SU-DHL-6 (cell line): ENCODE results near the gene TIAM2.

Experiments
- H2AFZ ChIP-seq: fragments of 200-600 bp; sonication (generic); 2 replicates; pipeline ENCODE4 v1.6.1; 2014; ENCODE audit warnings: low read depth, mild to moderate bottlenecking, moderate library complexity, mixed read lengths, antibody characterized with exemption, low read length; ENCODE audit not compliant: severe bottlenecking
- H3F3A ChIP-seq: fragments of 200-600 bp; shearing (Covaris generic); 2 replicates; pipeline ENCODE4 v1.6.0; 2016; ENCODE audit warnings: antibody characterized with exemption, mild to moderate bottlenecking; ENCODE audit not compliant: insufficient read depth
- H3K27ac ChIP-seq: fragments of 200-600 bp; sonication (generic); 2 replicates; pipeline ENCODE4 v1.5.1; 2016; ENCODE audit warnings: low read depth, mild to moderate bottlenecking, low read length, moderate library complexity, mixed read lengths
- H3K27me3 ChIP-seq: fragments of 200-600 bp; sonication (generic), shearing (Covaris generic); 2 replicates; pipeline ENCODE4 v1.6.0; 2014; ENCODE audit warnings: mild to moderate bottlenecking, low read length
- H3K36me3 ChIP-seq: fragments of 200-600 bp; sonication (generic); 2 replicates; pipeline ENCODE4 v1.6.1; 2014; ENCODE audit warnings: mild to moderate bottlenecking, low read length, mixed read lengths
- H3K4me2 ChIP-seq: fragments of 300-600, 200-600 bp; shearing (Covaris generic), sonication (generic); 2 replicates; pipeline ENCODE4 v1.6.0; 2014; ENCODE audit warnings: low read length, low read depth, mild to moderate bottlenecking; ENCODE audit not compliant: poor library complexity, severe bottlenecking
- H3K4me3 ChIP-seq: fragments of 200-600 bp; sonication (generic); 2 replicates; pipeline ENCODE4 v1.5.1; 2014; ENCODE audit warnings: antibody characterized with exemption, low read length, mild to moderate bottlenecking, mixed read lengths; ENCODE audit not compliant: insufficient read depth, poor library complexity, severe bottlenecking
- H3K79me2 ChIP-seq: fragments of 200-600 bp; sonication (generic); 2 replicates; pipeline ENCODE4 v1.6.1; 2014; ENCODE audit warnings: mild to moderate bottlenecking, low read length, moderate library complexity; ENCODE audit not compliant: insufficient read depth
- H3K9ac ChIP-seq: fragments of 200-600 bp; sonication (generic); 2 replicates; pipeline ENCODE4 v1.7.0; 2014; ENCODE audit warnings: mild to moderate bottlenecking, low read length
- H3K9me2 ChIP-seq: fragments of 200-600 bp; sonication (generic); replicated peaks from 2 replicates; pipeline ENCODE4 v1.6.1; 2014; ENCODE audit warnings: low read length; ENCODE audit not compliant: insufficient read depth
- H3K9me3 ChIP-seq: fragments of 200-600 bp; sonication (generic); 2 replicates; pipeline ENCODE4 v1.6.1; 2014; ENCODE audit warnings: low read length, mixed read lengths; ENCODE audit not compliant: insufficient read depth
- H4K20me1 ChIP-seq: fragments of 200-600 bp; sonication (generic); 2 replicates; pipeline ENCODE4 v1.6.1; 2014; ENCODE audit warnings: low read depth, mild to moderate bottlenecking, antibody characterized with exemption, low read length, moderate library complexity, mixed read lengths
- CTCF ChIP-seq: fragments of 200-600 bp; sonication (generic); IDR thresholded peaks from one replicate; pipeline ENCODE4 v1.5.1; 2017; ENCODE audit warnings: antibody characterized with exemption, mild to moderate bottlenecking, low read length, moderate library complexity; ENCODE audit not compliant: insufficient read depth, poor library complexity, severe bottlenecking
- EZH2phosphoT487 ChIP-seq: fragments of 200-600 bp; sonication (generic), shearing (Covaris generic); conservative IDR thresholded peaks from 2 replicates; pipeline ENCODE4 v1.6.1; 2018; ENCODE audit warnings: mild to moderate bottlenecking, antibody characterized with exemption, low read length, moderate library complexity, mixed read lengths

TIAM2 gene

GRCh38 chr6:155054491-155055250, 59.6 kb downstream of the TIAM2 start:
- Histone ChIP-seq H3K4me2 (no peak overlapping the region), H3F3A (no peaks in the 10 kb centered on the region), H3K9me2 (no peaks in the 10 kb centered on the region), H4K20me1 (no peaks in the 10 kb centered on the region), H3K27ac (no peak overlapping the region), H3K79me2 (no peaks in the 10 kb centered on the region), H3K4me3 (no peak overlapping the region), H2AFZ (no peak overlapping the region), H3K9me3 (no peaks in the 10 kb centered on the region), H3K9ac (no peak overlapping the region), H3K27me3 (no peaks in the 10 kb centered on the region), H3K36me3 (no peaks in the 10 kb centered on the region)
- no peak for TF ChIP-seq CTCF
- TF ChIP-seq EZH2phosphoT487 = no peak

- no peak for TF ChIP-seq EZH2phosphoT487
- TF ChIP-seq CTCF = no peak
- H3K27me3 ChIP-seq = no peaks in the 10 kb centered on the region
- H4K20me1 ChIP-seq = no peaks in the 10 kb centered on the region
- H3K36me3 ChIP-seq = no peaks in the 10 kb centered on the region
- no peaks in the 10 kb centered on the region for H3K9me3 ChIP-seq
- no peak overlapping the region for H3K4me2 ChIP-seq
- H3K27ac ChIP-seq = no peak overlapping the region
- H3K9ac ChIP-seq = no peak overlapping the region
- no peaks in the 10 kb centered on the region for H3K9me2 ChIP-seq
- H3K4me3 ChIP-seq = no peak overlapping the region
- H3F3A ChIP-seq = no peaks in the 10 kb centered on the region
- H2AFZ ChIP-seq = no peak overlapping the region
- no peaks in the 10 kb centered on the region for H3K79me2 ChIP-seq
These were observed 60.6 kb downstream of the TIAM2 start for GRCh38 chr6:155055729-155056128.

GRCh38 chr6:155056756-155057155, 61.6 kb downstream of the TIAM2 start:
- no peaks in the 10 kb centered on the region for H3F3A ChIP-seq
- H3K36me3 ChIP-seq = no peaks in the 10 kb centered on the region
- no peaks in the 10 kb centered on the region for H3K9me3 ChIP-seq
- no peaks in the 10 kb centered on the region for H4K20me1 ChIP-seq
- no peak overlapping the region for H3K4me2 ChIP-seq
- H3K9me2 ChIP-seq = no peaks in the 10 kb centered on the region
- H3K27me3 ChIP-seq = no peaks in the 10 kb centered on the region
- H3K9ac ChIP-seq = no peak overlapping the region
- H3K4me3 ChIP-seq = no peak overlapping the region
- H3K79me2 ChIP-seq = no peaks in the 10 kb centered on the region
- no peak overlapping the region for H2AFZ ChIP-seq
- TF ChIP-seq EZH2phosphoT487 (no peak), CTCF (no peak)
- H3K27ac ChIP-seq = no peak overlapping the region
